ENCODE data around the gene TMEM204. TPM values are rescaled to one million over a fixed set of nuclear protein-coding genes. Genes with fewer than 3 reads are reported as not detected.
"Not testable (repeated sequence)": the region's sequence is repeated elsewhere in the genome, so short reads cannot be mapped to it uniquely, and the experiment has no call there.

The TMEM204 gene
- total RNA-seq, 1 experiment from 2014 or later, result not detected

GRCh38 chr16:1592446-1592845, 59.0 kb downstream of the TMEM204 start:
- Histone ChIP-seq H3K4me2 (no peak overlapping the region), H3K79me2 (ENCODE audit: low read depth) (no peaks in the 10 kb centered on the region), H3F3A (ENCODE audit: insufficient read depth, low read depth) (no peaks in the 10 kb centered on the region), H3K9me2 (ENCODE audit: insufficient read depth) (no peaks in the 10 kb centered on the region), H3K4me1 (replicated peaks; ENCODE audit: insufficient read depth) (no peaks in the 10 kb centered on the region), H3K27me3 (ENCODE audit: insufficient read depth, low read depth) (no peaks in the 10 kb centered on the region), H4K20me1 (ENCODE audit: insufficient read depth) (no peaks in the 10 kb centered on the region), H3K9me3 (ENCODE audit: insufficient read depth, low read depth) (no peaks in the 10 kb centered on the region), H3K36me3 (ENCODE audit: low read depth) (no peaks in the 10 kb centered on the region), H3K4me3 (no peak overlapping the region), H3K27ac (no peak overlapping the region), H2AFZ (no peak overlapping the region)
- intact Hi-C loops (cut with micrococcal nuclease; ENCODE audit: unreplicated experiment), result no loop called here
- no peak for TF ChIP-seq EZH2 (IDR thresholded peaks at IDR 0.05; ENCODE audit: low read depth)
- TF ChIP-seq CTCF (conservative IDR thresholded peaks at IDR 0.05), result no peak
- ChIA-PET POLR2A (ENCODE audit: unreplicated experiment) (no interaction called here), CTCF (no interaction called here)
- no peak for DNase-seq
- BruUV-seq (replicated peaks), result no TSS peak

DNA sequence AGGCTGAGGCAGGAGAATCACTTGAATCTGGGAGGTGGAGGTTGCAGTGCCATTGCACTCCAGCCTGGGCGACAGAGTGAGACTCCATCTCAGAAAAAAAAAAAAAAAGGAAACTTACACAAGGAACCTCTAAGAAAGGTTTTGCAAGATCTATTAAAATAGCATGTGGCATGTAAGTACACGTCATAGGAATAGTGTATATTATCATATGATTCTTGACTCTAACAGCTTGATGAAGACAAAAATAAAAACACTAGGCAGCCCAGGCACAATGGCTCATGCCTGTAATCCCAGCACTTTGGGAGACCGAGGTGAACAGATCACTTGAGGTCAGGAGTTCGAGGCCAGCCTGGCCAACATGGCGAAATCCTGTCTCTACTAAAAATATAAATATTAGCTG, 62.0 kb downstream of the TMEM204 start:
- BruUV-seq (replicated peaks); DNase-seq; H4K20me1 ChIP-seq (ENCODE audit: insufficient read depth); H3K4me1 ChIP-seq (replicated peaks; ENCODE audit: insufficient read depth); POLR2A ChIA-PET (ENCODE audit: unreplicated experiment); H3K4me2 ChIP-seq; H3F3A ChIP-seq (ENCODE audit: insufficient read depth, low read depth); H2AFZ ChIP-seq; H3K4me3 ChIP-seq; H3K27me3 ChIP-seq (ENCODE audit: insufficient read depth, low read depth); H3K9me3 ChIP-seq (ENCODE audit: insufficient read depth, low read depth); H3K79me2 ChIP-seq (ENCODE audit: low read depth); H3K36me3 ChIP-seq (ENCODE audit: low read depth); H3K27ac ChIP-seq; H3K9me2 ChIP-seq (ENCODE audit: insufficient read depth); intact Hi-C loops (cut with micrococcal nuclease; ENCODE audit: unreplicated experiment): not testable (repeated sequence)
- CTCF ChIA-PET, result interaction anchor here (0.7 kb wide), 1 partner anchor 70 kb away, joined by 3 read pairs; no protein-coding TSS in a partner anchor

DNA sequence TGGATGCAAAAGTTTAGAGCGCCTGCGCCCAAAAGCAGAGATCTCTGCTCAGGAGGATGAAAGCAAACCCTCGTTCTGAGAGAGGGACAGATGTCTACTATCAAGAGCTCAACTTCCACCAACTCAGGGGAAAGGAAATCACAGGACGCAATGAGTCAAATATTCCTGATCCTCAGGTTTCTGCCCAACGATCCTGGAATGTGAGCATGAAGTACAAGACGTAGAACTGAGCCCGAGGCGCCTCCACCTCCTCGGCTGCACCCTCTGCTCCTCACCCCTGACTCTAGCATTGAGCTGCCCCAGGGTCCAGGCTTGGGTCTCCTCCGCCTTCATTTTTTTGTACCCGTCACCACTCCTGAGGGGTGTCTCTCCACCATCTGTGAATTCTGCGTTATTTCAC, 63.0 kb downstream of the TMEM204 start:
- H3K27me3 ChIP-seq (ENCODE audit: insufficient read depth, low read depth), result no peaks in the 10 kb centered on the region
- H3K4me1 ChIP-seq (replicated peaks; ENCODE audit: insufficient read depth), result no peaks in the 10 kb centered on the region
- POLR2A ChIA-PET (ENCODE audit: unreplicated experiment), result interaction anchor here (0.6 kb wide), 1 partner anchor 152 kb away, joined by 5 read pairs; no protein-coding TSS in a partner anchor
- TF ChIP-seq EZH2 (IDR thresholded peaks at IDR 0.05; ENCODE audit: low read depth) (no peak), CTCF (conservative IDR thresholded peaks at IDR 0.05) (no peak)
- H3K4me3 ChIP-seq, result no peak overlapping the region
- no peaks in the 10 kb centered on the region for H3F3A ChIP-seq (ENCODE audit: insufficient read depth, low read depth)
- BruUV-seq (replicated peaks), result no TSS peak
- H3K9me3 ChIP-seq (ENCODE audit: insufficient read depth, low read depth), result no peaks in the 10 kb centered on the region
- no peak overlapping the region for H2AFZ ChIP-seq
- no peak overlapping the region for H3K4me2 ChIP-seq
- no peaks in the 10 kb centered on the region for H4K20me1 ChIP-seq (ENCODE audit: insufficient read depth)
- DNase-seq, result no peak
- intact Hi-C loops (cut with micrococcal nuclease; ENCODE audit: unreplicated experiment), result no loop called here
- H3K36me3 ChIP-seq (ENCODE audit: low read depth), result no peaks in the 10 kb centered on the region
- no peak overlapping the region for H3K27ac ChIP-seq
- H3K9me2 ChIP-seq (ENCODE audit: insufficient read depth), result no peaks in the 10 kb centered on the region
- CTCF ChIA-PET, result no interaction called here
- H3K79me2 ChIP-seq (ENCODE audit: low read depth), result no peaks in the 10 kb centered on the region

DNA sequence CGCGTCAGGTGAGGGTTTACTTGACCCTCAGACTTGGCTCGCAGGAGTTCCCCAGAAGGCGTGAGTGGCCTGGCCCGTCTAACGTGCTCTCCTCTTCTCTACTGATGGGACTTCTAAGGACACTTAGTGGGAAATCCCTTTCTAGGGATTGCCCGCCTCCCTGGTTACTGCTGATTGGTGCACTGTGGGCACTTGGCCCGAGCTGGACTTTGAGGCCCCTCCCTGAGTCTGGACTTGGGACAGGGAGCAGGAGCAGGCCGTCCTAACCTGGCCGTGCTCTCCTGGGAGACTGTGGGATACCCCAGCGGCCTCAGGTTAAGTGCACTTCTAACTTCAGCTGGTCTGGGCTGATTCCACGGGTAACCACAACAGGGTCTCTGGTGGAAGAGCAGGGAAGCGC, 63.7 kb downstream of the TMEM204 start:
- Histone ChIP-seq H3K79me2 (ENCODE audit: low read depth) (no peaks in the 10 kb centered on the region), H3K4me1 (replicated peaks; ENCODE audit: insufficient read depth) (no peaks in the 10 kb centered on the region), H4K20me1 (ENCODE audit: insufficient read depth) (no peaks in the 10 kb centered on the region), H3K9me3 (ENCODE audit: insufficient read depth, low read depth) (no peaks in the 10 kb centered on the region), H3K9me2 (ENCODE audit: insufficient read depth) (no peaks in the 10 kb centered on the region), H3K36me3 (ENCODE audit: low read depth) (no peaks in the 10 kb centered on the region), H3F3A (ENCODE audit: insufficient read depth, low read depth) (no peaks in the 10 kb centered on the region), H3K27ac (no peak overlapping the region), H3K4me3 (no peak overlapping the region), H3K4me2 (no peak overlapping the region), H3K27me3 (ENCODE audit: insufficient read depth, low read depth) (no peaks in the 10 kb centered on the region), H2AFZ (no peak overlapping the region)
- ChIA-PET POLR2A (ENCODE audit: unreplicated experiment) (interaction anchor here (0.6 kb wide), 1 partner anchor 151 kb away, joined by 5 read pairs; no protein-coding TSS in a partner anchor), CTCF (no interaction called here)
- no peak for DNase-seq
- intact Hi-C loops (cut with micrococcal nuclease; ENCODE audit: unreplicated experiment), result no loop called here
- TF ChIP-seq EZH2 (IDR thresholded peaks at IDR 0.05; ENCODE audit: low read depth), result no peak
- no peak for TF ChIP-seq CTCF (conservative IDR thresholded peaks at IDR 0.05)
- BruUV-seq (replicated peaks), result no TSS peak

All from PC-9 (cell line).